CD4-positive, alpha-beta T cell treated with Interleukin-1 beta for 1 hour (primary cell): Measurements from ENCODE around the gene UGT1A10.
"Not testable (repeated sequence)": the region's sequence is repeated elsewhere in the genome, so short reads cannot be mapped to it uniquely, and the experiment has no call there.

Experiments used
- DNase-seq, 2 donors: peaks; one replicate each; pipeline ENCODE4 v3.0.0-alpha.2; 2020 to 2022

The UGT1A10 gene

DNA sequence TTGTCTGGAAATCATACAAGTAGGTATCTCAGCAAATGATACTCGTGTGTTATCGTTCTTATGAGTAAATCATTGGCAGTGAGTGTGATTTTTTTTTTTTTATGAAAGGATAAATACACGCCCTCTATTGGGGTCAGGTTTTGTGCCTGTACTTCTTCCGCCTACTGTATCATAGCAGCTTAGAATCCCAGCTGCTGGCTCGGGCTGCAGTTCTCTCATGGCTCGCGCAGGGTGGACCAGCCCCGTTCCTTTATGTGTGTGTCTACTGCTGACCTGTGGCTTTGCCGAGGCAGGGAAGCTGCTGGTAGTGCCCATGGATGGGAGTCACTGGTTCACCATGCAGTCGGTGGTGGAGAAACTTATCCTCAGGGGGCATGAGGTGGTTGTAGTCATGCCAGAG, at the start of gene UGT1A10:
Gene UGT1A10, plus strand, starts transcription at position 143 of the 400 bp plus-strand sequence. Its CDS starts 75 bp downstream, at position 218.
- not testable (repeated sequence) for DNase-seq

DNA sequence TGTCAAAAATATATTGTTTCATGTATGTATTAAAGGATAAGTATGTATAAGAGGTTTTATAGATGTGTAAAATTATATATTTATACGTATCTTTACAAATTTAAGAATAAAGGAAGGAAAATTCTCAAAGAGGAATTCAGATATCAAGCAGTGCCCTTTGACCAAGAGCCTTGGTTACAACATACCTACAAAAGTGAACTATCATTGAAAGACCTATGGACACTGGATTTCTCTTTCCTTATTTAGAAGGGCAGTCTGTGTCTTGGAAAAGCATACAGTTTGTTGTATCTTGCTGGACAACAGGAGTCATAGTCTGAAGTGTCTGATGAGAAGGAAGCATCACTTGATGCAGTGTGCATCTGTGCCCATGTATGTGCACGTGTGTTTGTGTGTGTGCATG, 47.8 kb upstream of the UGT1A10 start:
- DNase-seq, result no peak

DNA sequence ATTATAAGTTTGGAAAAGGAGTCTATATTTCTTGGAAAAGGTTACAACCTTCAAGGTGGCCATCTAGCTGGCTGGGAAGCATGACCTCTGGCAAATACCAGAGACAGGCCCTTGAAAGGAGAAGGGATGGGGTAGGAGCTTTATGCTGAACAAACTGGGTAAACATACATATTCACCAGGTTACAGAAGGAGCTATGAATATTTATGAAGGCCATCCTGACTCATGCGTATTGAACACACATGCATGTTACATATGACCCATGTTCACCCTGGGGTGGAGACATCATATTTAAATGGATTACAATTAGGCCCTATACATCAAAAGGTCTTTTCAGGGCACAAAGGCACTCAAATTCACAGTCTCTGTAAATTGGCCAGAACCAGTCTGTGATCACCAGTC, 43.5 kb upstream of the UGT1A10 start:
- DNase-seq, result not testable (repeated sequence)

DNA sequence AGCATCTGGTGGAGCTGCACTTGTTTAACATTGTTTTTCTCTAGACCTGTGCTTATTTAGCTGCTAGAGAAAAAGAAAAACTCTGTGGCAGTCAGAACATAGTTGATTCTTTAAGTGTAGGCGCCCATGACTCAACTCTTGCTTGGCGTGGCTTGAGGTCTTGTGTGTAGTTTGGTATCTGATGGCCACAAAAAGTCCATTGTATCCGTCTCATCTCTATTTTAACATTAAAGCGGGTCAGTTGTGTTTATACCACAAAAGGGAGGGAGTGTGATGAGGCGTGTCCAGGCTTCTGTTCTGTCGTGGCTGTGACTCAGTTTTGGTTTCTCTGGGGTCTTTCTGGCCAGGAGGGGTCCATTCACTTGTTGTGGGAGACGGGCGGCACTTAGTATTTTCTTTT, 43.0 kb upstream of the UGT1A10 start:
- DNase-seq, result no peak

DNA sequence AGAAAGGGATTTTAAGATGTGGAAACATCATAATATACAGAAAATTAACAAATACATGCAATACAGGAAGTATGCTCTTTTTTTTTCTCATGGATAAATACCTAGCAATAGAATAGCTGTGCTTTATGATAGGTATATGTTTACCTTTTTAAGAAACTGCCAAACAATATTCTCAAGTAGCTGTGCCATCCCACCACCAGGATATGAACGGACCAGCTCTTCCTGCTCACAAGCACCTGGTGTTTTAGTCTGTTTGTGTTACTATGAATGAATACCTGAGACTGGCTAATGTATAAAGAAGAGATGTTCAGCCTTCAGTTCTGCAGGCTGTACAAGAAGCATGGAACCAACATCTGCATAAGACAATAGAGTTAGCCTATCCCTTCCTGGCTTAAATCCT, 38.7 kb upstream of the UGT1A10 start:
- no peak for DNase-seq

DNA sequence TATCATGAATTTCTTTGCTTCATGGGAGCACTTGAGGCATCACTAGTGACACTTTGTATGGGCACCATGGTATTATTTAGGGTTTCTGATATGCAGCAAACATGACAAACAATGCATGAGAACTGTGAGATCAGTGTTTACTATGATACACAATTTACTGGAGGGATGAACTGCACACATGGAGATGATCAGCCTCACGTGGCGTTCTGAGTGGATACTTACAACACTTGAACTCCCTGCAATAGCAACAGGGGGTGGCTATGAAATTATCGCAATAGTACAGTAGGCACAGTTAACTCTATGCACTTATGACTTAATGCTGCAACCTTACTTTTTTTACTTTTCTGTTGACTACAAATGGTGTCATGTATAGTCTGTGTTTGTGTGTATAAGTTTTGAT, 37.3 kb upstream of the UGT1A10 start:
- DNase-seq, result no peak

DNA sequence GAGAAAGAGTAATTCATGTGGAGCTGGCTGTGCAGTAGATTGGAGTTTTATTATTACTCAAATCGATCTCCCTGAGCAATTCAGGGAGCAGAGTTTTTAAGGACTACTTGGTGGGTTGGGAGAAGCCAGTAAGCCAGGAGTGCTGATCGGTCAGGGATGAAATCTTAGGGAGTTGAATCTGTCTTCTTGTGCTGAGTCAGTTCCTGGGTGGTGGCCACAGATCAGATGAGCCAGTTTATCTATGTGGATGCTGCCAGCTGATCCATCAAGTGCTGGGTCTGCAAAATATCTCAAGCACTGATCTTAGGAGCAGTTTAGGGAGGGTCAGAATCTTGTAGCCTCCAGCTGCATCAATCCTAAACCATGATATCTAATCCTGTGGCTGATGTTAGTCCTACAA, 35.9 kb upstream of the UGT1A10 start:
- no peak for DNase-seq

DNA sequence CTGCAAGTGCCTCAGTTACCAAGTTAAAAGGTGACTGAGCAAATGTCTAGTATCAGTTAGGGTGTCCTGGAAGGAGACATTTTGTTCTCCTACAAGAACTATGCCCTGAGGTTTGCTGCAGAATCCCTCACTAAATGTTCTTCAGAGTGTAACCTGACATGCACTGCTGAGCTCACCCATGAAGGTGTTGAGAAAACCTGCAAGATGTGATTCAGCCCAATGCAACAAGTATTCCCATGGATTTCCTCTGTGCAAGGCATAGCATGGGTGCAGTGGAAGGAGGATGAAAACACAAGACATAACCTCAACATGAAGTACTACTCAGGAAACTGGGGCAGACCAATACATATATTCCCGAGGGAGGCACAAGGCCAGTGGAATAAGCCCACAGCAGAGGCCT, 34.2 kb upstream of the UGT1A10 start:
- no peak for DNase-seq

DNA sequence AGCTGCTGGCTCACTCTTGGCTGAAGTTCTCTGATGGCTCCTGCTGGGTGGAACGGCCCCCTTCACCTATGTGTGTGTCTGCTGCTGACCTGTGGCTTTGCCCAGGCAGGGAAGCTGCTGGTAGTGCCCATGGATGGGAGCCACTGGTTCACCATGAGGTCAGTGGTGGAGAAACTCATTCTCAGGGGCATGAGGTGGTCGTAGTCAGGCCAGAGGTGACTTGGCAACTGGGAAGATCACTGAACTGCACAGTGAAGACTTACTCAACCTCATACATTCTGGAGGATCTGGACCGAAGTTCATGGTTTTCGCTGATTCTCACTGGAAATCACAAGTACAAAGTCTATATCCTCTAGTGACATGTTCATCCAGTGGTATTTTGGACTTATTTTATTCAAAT, 32.7 kb upstream of the UGT1A10 start:
- no peak for DNase-seq

DNA sequence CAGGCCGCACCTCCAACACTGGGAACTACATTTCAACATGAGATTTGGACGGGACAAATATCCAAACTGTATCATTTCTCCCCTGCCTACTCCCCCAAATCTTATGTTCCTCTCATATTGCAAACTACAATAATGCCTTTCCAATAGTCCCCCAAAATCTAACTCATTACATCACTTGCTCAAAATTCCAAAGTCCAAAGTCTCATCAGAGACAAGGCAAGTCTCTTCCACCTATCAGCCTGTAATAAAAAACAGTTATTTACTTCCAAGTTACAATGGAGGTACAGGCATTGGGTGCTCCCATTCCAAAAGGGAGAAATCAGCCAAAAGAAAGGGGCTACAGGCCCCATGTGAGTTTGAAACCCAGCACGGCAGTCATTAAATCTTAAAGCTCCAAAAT, 31.4 kb upstream of the UGT1A10 start:
- DNase-seq, result no peak

DNA sequence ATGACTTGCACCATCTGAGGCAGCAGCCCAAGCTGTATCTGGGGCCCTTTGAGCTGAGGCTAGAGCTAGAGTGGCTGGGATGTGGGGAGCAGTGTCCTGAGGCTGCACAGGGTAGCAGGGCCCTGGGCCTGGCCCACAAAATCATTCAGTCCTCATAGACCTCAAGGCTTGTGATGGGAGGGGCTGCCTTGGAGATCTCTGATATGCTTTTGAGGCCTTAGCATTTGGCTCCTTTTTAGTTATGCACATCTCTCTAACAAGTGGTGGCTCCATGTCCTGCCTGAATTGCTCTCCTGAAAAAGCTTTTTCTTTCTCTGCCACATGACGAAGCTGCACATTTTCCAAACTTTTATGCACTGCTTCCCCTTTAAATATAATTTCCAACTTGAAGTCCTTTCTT, 30.6 kb upstream of the UGT1A10 start:
- no peak for DNase-seq

DNA sequence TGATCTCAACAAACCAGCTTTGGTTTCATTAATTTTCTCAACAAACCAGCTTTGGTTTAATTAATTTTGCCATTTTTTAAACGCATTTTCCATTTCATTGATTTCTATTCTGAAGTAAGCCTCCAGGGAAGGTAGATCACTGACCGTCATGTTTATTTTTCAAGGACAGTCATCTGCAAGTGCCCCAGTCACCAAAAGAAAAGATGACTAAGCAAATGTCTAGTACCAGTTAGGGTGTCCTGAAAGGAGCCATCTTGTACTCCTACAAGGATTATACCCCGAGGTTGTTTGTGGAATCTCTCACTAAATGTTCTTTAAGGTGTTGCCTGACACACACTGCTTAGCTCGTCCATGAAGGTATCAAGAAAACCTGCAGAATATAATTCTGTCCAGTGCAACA, 25.0 kb upstream of the UGT1A10 start:
- DNase-seq, result no peak

DNA sequence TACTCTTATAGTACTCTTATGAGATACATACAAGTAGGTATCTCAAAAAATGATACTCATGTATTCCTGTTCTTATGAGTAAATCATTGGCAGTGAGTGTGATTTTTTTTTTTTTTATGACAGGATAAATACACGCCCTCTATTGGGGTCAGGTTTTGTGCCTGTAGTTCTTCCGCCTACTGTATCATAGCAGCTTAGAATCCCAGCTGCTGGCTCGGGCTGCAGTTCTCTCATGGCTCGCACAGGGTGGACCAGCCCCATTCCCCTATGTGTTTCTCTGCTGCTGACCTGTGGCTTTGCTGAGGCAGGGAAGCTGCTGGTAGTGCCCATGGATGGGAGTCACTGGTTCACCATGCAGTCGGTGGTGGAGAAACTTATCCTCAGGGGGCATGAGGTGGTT, 18.8 kb upstream of the UGT1A10 start, which contains the start of gene UGT1A8:
Gene UGT1A8, plus strand, starts transcription at position 158 of the 400 bp plus-strand sequence. Its CDS starts 75 bp downstream, at position 233.
- DNase-seq, result not testable (repeated sequence)

DNA sequence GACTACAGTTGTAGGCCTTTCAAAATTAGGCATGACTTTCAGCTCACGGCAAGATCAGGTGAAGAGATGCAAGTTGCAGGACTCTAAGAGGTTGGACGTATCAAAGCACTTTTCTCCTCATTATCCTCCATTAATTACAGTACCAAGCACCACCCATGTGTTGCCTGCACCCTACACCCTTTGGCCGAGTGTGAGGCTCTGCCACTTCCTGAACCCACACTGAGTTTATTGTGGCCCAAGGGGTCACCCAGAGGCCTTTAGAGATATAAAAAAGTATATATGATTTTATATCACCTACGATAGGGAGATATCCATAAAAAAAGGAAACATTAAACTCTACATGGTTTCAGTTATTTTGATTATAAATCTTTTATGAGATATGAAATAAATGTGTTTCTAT, 16.0 kb upstream of the UGT1A10 start:
- DNase-seq, result no peak

DNA sequence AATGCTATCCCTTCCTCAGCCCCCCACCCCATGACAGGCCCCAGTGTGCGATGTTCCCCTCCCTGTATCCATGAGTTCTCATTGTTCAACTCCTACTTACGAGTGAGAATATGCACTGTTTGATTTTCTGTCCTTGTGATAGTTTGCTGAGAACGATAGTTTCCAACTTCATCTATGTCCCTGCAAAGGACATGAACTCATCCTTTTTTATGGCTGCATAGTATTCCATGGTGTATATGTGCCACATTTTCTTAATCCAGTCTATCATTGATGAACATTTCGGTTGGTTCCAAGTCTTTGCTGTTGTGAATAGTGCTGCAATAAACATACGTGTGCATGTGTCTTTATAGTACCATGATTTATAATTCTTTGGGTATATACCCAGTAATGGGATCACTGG, 14.4 kb upstream of the UGT1A10 start:
- DNase-seq, result not testable (repeated sequence)

DNA sequence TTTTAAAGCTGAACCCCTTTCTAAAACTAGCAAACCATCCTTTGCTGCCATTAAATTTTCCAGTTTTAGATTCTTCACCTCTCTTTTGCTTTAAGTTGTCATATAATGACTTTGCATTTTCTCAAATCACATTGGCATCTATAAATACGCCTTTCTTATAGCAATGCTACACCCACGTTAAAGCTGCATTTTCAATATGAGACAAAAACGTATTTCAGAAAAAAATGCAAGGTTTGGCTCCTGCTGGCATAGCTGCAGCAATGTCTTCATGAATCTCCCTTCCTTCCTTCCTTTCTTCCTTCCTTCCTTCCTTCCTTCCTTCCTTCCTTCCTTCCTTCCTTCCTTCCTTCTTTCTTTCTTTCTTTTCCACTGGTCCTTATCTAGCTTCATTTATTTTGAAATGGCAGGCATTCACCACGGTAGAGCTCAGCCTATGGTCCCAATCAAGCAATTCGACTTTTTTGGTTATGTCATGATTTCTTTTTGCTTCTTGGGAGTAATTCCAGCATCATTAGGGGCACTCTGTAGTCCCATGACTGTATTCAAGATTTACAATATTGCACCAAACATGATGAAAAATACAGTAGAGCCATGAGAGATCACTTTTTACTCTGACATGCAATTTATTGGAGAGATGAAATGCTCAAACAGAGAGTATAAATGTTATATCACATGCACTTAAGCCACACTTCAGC, 8.8 kb upstream of the UGT1A10 start:
- DNase-seq, result no peak

DNA sequence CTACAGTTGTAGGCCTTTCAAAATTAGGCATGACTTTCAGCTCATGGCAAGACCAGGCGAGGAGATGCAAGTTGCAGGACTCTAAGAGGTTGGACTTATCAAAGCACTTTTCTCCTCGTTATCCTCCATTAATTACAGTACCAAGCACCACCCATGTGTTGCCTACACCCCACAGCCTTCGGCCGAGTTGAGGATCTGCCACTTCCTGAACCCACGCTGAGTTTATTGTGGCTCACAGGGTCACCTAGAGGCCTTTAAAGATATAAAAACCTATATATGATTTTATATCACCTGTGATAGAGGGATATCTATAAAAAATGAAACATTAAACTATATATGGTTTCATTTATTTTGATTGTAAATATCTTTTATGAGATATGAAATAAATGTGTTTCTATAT, 2.6 kb downstream of the UGT1A10 start:
- DNase-seq, result no peak

DNA sequence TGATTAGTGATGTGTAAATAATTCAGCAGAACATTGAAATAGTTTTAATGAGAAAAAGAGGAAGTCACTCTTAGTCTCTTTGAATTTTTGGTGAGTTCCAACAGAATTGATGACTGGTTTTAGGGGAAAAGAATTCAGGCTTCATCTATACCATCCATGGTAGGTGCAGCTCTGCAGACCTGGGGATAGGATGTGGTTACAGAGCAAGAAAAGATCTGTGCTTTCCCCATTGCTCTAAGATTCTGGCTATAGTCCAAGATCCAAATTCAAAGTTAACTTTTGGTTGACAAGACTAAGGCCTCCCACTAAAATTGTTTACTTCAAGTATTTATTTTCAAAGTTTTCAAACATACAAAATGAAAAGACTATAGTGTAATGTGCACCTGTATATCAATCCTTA, 3.6 kb downstream of the UGT1A10 start:
- DNase-seq, result no peak

DNA sequence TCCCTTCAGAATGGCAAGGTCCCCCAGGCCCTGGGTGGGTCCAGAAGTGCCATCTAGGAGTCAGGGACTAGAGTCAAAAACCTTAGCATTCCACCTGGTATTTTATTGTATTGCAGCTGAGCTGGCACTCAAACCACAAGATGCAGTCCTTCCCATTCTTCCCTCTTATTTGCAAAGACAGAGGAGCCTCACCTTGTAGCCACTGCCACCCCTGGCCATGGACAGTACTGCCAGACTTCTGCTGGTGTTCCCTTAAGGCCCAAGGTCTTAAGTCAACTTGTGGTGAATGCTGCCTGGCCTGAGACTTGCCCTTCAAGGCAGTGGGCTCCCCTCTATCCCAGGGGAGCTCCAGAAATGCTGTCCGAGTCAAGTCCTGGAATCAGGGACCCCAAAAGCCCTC, 6.9 kb downstream of the UGT1A10 start:
- DNase-seq, result no peak

DNA sequence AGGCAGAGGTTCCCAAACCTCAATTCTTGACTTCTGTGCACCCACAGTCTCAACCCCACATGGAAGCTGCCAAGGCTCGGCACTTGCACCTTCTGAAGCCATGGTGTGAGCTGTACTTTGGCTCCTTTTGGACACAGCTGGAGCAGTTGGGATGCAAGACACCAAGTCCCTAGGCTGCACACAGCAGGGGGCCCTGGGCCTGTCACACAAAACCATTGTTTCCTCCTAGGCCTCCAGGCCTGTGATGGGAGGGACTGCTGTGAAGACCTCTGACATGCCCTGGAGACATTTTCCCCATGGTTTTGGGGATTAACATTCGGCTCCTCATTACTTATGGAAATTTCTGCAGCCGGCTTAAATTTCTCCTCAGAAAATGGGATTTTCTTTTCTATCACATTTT, 9.8 kb downstream of the UGT1A10 start:
- not testable (repeated sequence) for DNase-seq

DNA sequence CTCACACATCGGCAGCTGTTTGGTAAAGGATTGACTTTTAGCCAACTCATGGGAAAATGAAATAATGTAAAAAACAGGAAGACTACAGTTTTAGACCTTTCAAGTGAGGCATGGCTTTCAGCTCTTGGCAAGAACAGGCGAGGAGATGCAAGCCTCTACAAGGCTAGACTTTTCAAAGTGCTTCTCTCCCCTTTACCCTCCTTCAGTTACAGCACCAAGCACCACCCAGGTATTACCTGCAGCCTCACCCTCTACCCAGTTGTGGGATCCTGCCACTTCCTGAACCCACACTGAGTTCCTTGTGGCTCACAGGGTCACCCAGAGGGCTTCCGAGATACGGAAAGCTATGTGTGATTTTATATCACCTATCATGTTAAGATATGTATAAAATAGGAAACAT, 14.7 kb downstream of the UGT1A10 start:
- no peak for DNase-seq

DNA sequence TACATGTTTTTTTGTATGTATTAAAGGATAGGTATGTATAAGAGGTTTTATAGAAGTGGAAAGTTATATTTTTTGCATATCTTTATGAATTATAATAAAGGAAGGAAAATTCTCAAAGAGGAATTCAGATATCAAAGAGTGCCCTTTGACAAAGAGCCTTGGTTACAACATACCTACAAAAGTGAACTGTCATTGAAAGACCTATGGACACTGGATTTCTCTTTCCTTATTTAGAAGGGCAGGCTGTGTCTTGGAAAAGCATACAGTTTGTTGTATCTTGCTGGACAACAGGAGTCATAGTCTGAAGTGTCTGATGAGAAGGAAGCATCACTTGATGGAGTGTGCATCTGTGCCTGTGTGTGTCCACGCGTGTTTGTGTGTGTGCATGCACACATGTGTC, 15.2 kb downstream of the UGT1A10 start:
- DNase-seq, result no peak

DNA sequence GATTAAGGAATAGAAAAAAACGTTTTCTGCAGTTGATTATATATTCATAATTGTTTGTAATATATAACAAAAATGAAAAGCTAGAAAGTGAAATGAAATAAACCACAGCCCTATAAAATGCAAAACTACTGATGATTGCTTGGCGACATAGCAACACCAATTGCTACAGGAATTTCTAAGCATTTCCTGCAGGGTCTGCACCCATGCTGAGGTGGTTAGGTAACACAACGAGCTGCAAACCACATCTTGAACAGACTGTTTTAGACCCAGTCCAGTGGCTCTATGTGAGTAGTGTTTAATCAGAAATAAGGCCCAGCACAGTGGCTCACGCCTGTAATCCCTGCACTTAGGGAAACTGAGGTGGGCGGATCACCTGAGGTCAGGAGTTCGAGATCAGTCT, 18.3 kb downstream of the UGT1A10 start:
- no peak for DNase-seq

DNA sequence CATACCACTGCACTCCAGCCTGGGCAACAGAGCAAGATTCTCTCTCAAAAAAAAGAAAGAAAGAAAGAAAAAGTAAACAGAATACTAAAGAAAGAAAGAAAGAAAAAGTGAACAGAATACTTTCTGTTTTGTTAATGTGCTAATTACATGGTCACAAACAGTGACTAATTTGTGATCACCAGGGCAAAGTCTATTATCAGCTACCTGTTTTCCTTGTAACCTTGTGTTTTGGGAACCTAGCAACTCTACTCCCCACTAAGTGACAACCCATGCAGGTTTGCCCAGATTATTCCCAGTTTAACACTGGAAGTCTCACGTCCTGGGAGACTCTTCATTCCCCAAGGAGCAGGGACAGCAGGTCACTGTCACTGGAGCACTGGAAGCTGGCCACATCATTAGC, 18.8 kb downstream of the UGT1A10 start:
- DNase-seq, result no peak

DNA sequence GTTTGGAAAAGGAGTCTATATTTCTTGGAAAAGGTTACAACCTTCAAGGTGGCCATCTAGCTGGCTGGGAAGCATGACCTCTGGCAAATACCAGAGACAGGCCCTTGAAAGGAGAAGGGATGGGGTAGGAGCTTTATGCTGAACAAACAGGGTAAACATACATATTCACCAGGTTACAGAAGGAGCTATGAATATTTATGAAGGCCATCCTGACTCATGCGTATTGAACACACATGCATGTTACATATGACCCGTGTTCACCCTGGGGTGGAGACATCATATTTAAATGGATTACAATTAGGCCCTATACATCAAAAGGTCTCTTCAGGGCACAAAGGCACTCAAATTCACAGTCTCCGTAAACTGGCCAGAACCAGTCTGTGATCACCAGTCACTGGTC, 19.7 kb downstream of the UGT1A10 start:
- not testable (repeated sequence) for DNase-seq
